ENCODE measurements around the gene SKA1.
"Not testable (repeated sequence)": the region's sequence is repeated elsewhere in the genome, so short reads cannot be mapped to it uniquely, and the experiment has no call there.

- TF ChIP-seq CTCF (conservative IDR thresholded peaks at IDR 0.05 in 1 of 2, IDR thresholded peaks at IDR 0.05 in 1 of 2; ENCODE audit: low read depth in 1 of 2, low read length in 2 of 2); EZH2 (IDR thresholded peaks at IDR 0.05; ENCODE audit: low read length, missing control alignments): not testable (repeated sequence)
These were observed 61.9 kb downstream of the SKA1 start for GRCh38 chr18:50436742-50437141.

Data from fibroblast of lung (primary cell).